Thymus (tissue), 11 donors: ENCODE data around the gene NACA2. TPM values are rescaled to one million over a fixed set of nuclear protein-coding genes. Genes with fewer than 3 reads are reported as not detected.
"Not testable (repeated sequence)": the region's sequence is repeated elsewhere in the genome, so short reads cannot be mapped to it uniquely, and the experiment has no call there.

Source experiments
- DNase-seq, 9 donors: peaks; one replicate each; pipeline ENCODE4 v3.0.0-alpha.2; 2013; ENCODE audit warnings: low spot score in 9 of 9, low read depth in 6 of 9, missing footprints in 1 of 9
- H3K27ac ChIP-seq, 2 donors: one replicate each; pipeline ENCODE4 v1.5.1; 2013; ENCODE audit warnings: control low read depth in 1 of 2, low read depth in 1 of 2, low read length in 1 of 2, mild to moderate bottlenecking in 1 of 2, moderate library complexity in 1 of 2
- H3K27me3 ChIP-seq, 2 donors: one replicate each; pipeline ENCODE4 v1.5.1; 2013; ENCODE audit warnings: low read length in 1 of 2; ENCODE audit not compliant: control insufficient read depth in 2 of 2, insufficient read depth in 1 of 2
- H3K36me3 ChIP-seq, 2 donors: one replicate each; pipeline ENCODE4 v1.5.1; 2013; ENCODE audit warnings: low read length in 1 of 2, mild to moderate bottlenecking in 1 of 2, moderate library complexity in 1 of 2; ENCODE audit not compliant: control insufficient read depth in 2 of 2, insufficient read depth in 2 of 2
- H3K4me1 ChIP-seq, 2 donors: one replicate each; pipeline ENCODE4 v1.5.1; 2013; ENCODE audit warnings: low read length in 2 of 2; ENCODE audit not compliant: control insufficient read depth in 2 of 2, insufficient read depth in 2 of 2
- H3K4me3 ChIP-seq, 2 donors: one replicate each; pipeline ENCODE4 v1.5.1; 2013; ENCODE audit warnings: low read length in 2 of 2, control low read depth in 1 of 2, mild to moderate bottlenecking in 1 of 2
- H3K9me3 ChIP-seq, 2 donors: one replicate each; pipeline ENCODE4 v1.5.1; 2013; ENCODE audit warnings: low read length in 1 of 2, mild to moderate bottlenecking in 1 of 2; ENCODE audit not compliant: control insufficient read depth in 2 of 2, insufficient read depth in 1 of 2
- WGBS: extraction: QIAGEN DNeasy Blood & Tissue Kit; methylation state at CpG from one replicate; pipeline ENCODE4 v1.1.7; 2013; 5-methylcytosine and 5-hydroxymethylcytosine counted together
- polyA plus RNA-seq: library from polyadenylated mRNA; stranded (reverse); fragments of 200-250 nt; gene quantifications from one replicate; pipeline ENCODE4 v1.2.3, GENCODE V29; 2013
- total RNA-seq: library from RNA; stranded (reverse); fragments of 120-200 nt; gene quantifications from one replicate; pipeline ENCODE4 v1.2.4, GENCODE V29; 2013
- donor health status: healthy.

NACA2 gene
- total and polyA plus RNA-seq, 2 donors: 0.19 to 0.43 TPM

- Histone ChIP-seq H3K27me3 (peaks cover 0 to 7% of the 10 kb centered on the region in 2 donors), H3K4me3 (no peak overlapping the region), H3K4me1 (no peaks in the 10 kb centered on the region), H3K9me3 (no peaks in the 10 kb centered on the region), H3K27ac (no peak overlapping the region), H3K36me3 (no peaks in the 10 kb centered on the region)
- 94% methylated on average over 5 of the region's 5 CpGs for WGBS
- DNase-seq: no peak
These were observed 3.3 kb upstream of the NACA2 start for GRCh38 chr17:61594294-61594825.

GRCh38 chr17:61593426-61593825, 2.4 kb upstream of the NACA2 start:
- Histone ChIP-seq H3K9me3 (no peaks in the 10 kb centered on the region), H3K36me3 (no peaks in the 10 kb centered on the region), H3K4me1 (no peaks in the 10 kb centered on the region), H3K4me3 (no peak overlapping the region), H3K27ac (no peak overlapping the region), H3K27me3 (peaks cover 0 to 7% of the 10 kb centered on the region in 2 donors)
- no peak for DNase-seq
- 72% methylated on average over 7 of the region's 7 CpGs for WGBS

- no peaks in the 10 kb centered on the region for H3K4me1 ChIP-seq
- no peak for DNase-seq
- no peaks in the 10 kb centered on the region for H3K9me3 ChIP-seq
- no peak overlapping the region for H3K4me3 ChIP-seq
- no peaks in the 10 kb centered on the region for H3K36me3 ChIP-seq
- no peak overlapping the region for H3K27ac ChIP-seq
- H3K27me3 ChIP-seq: peaks cover 0 to 7% of the 10 kb centered on the region in 2 donors
- 95% methylated on average over 8 of the region's 8 CpGs for WGBS
These were observed 911 bp upstream of the NACA2 start for GRCh38 chr17:61591930-61592329.

- H3K4me3 ChIP-seq: no peak overlapping the region
- H3K9me3 ChIP-seq: no peaks in the 10 kb centered on the region
- no peak for DNase-seq
- no peak overlapping the region for H3K27ac ChIP-seq
- peaks cover 0 to 4% of the 10 kb centered on the region in 2 donors for H3K27me3 ChIP-seq
- H3K36me3 ChIP-seq: no peaks in the 10 kb centered on the region
- WGBS: 98% methylated on average over 5 of the region's 5 CpGs
- no peaks in the 10 kb centered on the region for H3K4me1 ChIP-seq
These were observed 1.0 kb downstream of the NACA2 start for GRCh38 chr17:61589990-61590389.

- H3K9me3 ChIP-seq: no peaks in the 10 kb centered on the region
- H3K4me1 ChIP-seq: no peaks in the 10 kb centered on the region
- no peak overlapping the region for H3K4me3 ChIP-seq
- peaks cover 0 to 2% of the 10 kb centered on the region in 2 donors for H3K27me3 ChIP-seq
- 96% methylated on average over 4 of the region's 4 CpGs for WGBS
- DNase-seq: no peak
- H3K27ac ChIP-seq: no peak overlapping the region
- no peaks in the 10 kb centered on the region for H3K36me3 ChIP-seq
These were observed 3.0 kb downstream of the NACA2 start for GRCh38 chr17:61587807-61588660.

- DNase-seq: no peak
- Histone ChIP-seq H3K27ac (no peak overlapping the region), H3K4me1 (no peaks in the 10 kb centered on the region), H3K27me3 (peaks cover 0 to 2% of the 10 kb centered on the region in 2 donors), H3K4me3 (no peak overlapping the region), H3K9me3 (no peaks in the 10 kb centered on the region), H3K36me3 (no peaks in the 10 kb centered on the region)
- 97% methylated on average over 1 of the region's 1 CpG for WGBS
These were observed 3.8 kb downstream of the NACA2 start for GRCh38 chr17:61587242-61587641.

GRCh38 chr17:61586622-61587021, 4.4 kb downstream of the NACA2 start:
- not testable (repeated sequence) for H3K9me3 ChIP-seq, H3K36me3 ChIP-seq, H3K4me1 ChIP-seq, H3K27me3 ChIP-seq, H3K27ac ChIP-seq, H3K4me3 ChIP-seq, DNase-seq
- WGBS: 82% methylated on average over 3 of the region's 3 CpGs

- Histone ChIP-seq H3K9me3 (no peaks in the 10 kb centered on the region), H3K4me1 (no peaks in the 10 kb centered on the region), H3K36me3 (no peaks in the 10 kb centered on the region), H3K4me3 (no peak overlapping the region), H3K27ac (no peak overlapping the region), H3K27me3 (peaks cover 0 to 2% of the 10 kb centered on the region in 2 donors)
- 95% methylated on average over 4 of the region's 4 CpGs for WGBS
- DNase-seq: no peak
These were observed 4.9 kb downstream of the NACA2 start for GRCh38 chr17:61586031-61586566.

GRCh38 chr17:61584866-61585265, 6.2 kb downstream of the NACA2 start:
- H3K4me1 ChIP-seq: no peaks in the 10 kb centered on the region
- no peak for DNase-seq
- no peak overlapping the region for H3K4me3 ChIP-seq
- H3K9me3 ChIP-seq: no peaks in the 10 kb centered on the region
- WGBS: 96% methylated on average over 2 of the region's 2 CpGs
- H3K27ac ChIP-seq: no peak overlapping the region
- H3K36me3 ChIP-seq: no peaks in the 10 kb centered on the region
- peaks cover 0 to 4% of the 10 kb centered on the region in 2 donors for H3K27me3 ChIP-seq
